ENCODE results near the gene BLM. TPM values are rescaled to one million over a fixed set of nuclear protein-coding genes. Genes with fewer than 3 reads are reported as not detected.

BLM gene
- total and polyA plus RNA-seq, 2 of the 13 experiments (the other 11 are each of a cell fraction or from before 2014, with no cell fraction given) = 5.1 to 11.8 TPM

GRCh38 chr15:90716976-90717821, at the start of gene BLM (continued):
- TF ChIP-seq HIC2 (CRISPR knock-in tag; IDR thresholded peaks at IDR 0.05; ENCODE audit: low read depth) (no peak), ZSCAN29 (CRISPR knock-in tag; conservative IDR thresholded peaks at IDR 0.05) (no peak), U2AF2 (IDR thresholded peaks at IDR 0.05; ENCODE audit: low read depth, low read length) (no peak), RFXAP (CRISPR knock-in tag; IDR thresholded peaks at IDR 0.05; ENCODE audit: borderline replicate concordance) (no peak), ZNF704 (CRISPR knock-in tag; IDR thresholded peaks at IDR 0.05; ENCODE audit: borderline replicate concordance) (no peak), NFE2L1 (CRISPR knock-in tag; IDR thresholded peaks at IDR 0.05; ENCODE audit: borderline replicate concordance) (no peak), SPEN (CRISPR knock-in tag; IDR thresholded peaks at IDR 0.05; ENCODE audit: low read depth) (peak; percentile 75), IKZF5 (CRISPR knock-in tag; IDR thresholded peaks at IDR 0.05) (0 out of 2 replicates have a peak, but pooled peaks have one; percentile 27), DBP (CRISPR knock-in tag; IDR thresholded peaks at IDR 0.05; ENCODE audit: not compliant biosample characterization) (no peak), ZNF616 (CRISPR knock-in tag; IDR thresholded peaks at IDR 0.05; ENCODE audit: low read depth) (no peak), ZBTB2 (CRISPR knock-in tag; IDR thresholded peaks at IDR 0.05; ENCODE audit: low read depth) (peak; percentile 48; the same call in 1 of the 2 replicates), RAD51 (IDR thresholded peaks at IDR 0.05; ENCODE audit: borderline replicate concordance) (peak; percentile 47; the same call in 1 of the 2 replicates), ZNF761 (CRISPR knock-in tag; conservative IDR thresholded peaks at IDR 0.05) (no peak), ZBTB21 (CRISPR knock-in tag; IDR thresholded peaks at IDR 0.05) (no peak), SMAD9 (CRISPR knock-in tag; IDR thresholded peaks at IDR 0.05) (peak; percentile 28; the same call in 1 of the 2 replicates), ZNF224 (CRISPR knock-in tag; IDR thresholded peaks at IDR 0.05) (0 out of 2 replicates have a peak, but pooled peaks have one; percentile 56), RFX3 (CRISPR knock-in tag; IDR thresholded peaks at IDR 0.05) (no peak), RORA (CRISPR knock-in tag; IDR thresholded peaks at IDR 0.05) (no peak), ATF7 (IDR thresholded peaks at IDR 0.05) (no peak), ATF7 (CRISPR knock-in tag; IDR thresholded peaks at IDR 0.05) (no peak)

All from HepG2 (cell line).